ENCODE measurements around the gene ACOXL.

GRCh38 chr2:110772383-110772755, 40.0 kb downstream of the ACOXL start:
- TF ChIP-seq EGR1 (IDR thresholded peaks at IDR 0.05; ENCODE audit: borderline replicate concordance in 1 of 2, low read depth in 2 of 2, low read length in 2 of 2) (no peak), CTCF (IDR thresholded peaks at IDR 0.05 in 2 of 3, conservative IDR thresholded peaks at IDR 0.05 in 1 of 3; ENCODE audit: control insufficient read depth in 2 of 3, extremely low read depth in 1 of 3, insufficient read depth in 1 of 3, low read depth in 3 of 3, low read length in 3 of 3) (no peak), RAD21 (IDR thresholded peaks at IDR 0.05; ENCODE audit: insufficient read depth, low read depth, low read length) (no peak), WRNIP1 (IDR thresholded peaks at IDR 0.05; ENCODE audit: borderline replicate concordance, low read depth, low read length) (no peak), SRF (IDR thresholded peaks at IDR 0.05; ENCODE audit: low read depth in 2 of 2, low read length in 2 of 2) (no peak), CHD2 (IDR thresholded peaks at IDR 0.05; ENCODE audit: borderline replicate concordance, low read depth, low read length) (no peak), JUNB (IDR thresholded peaks at IDR 0.05) (no peak)

All from GM12878 (cell line).